ENCODE results near the gene C19orf67.

Gene C19orf67

GRCh38 chr19:14085309-14085995 is at the start of gene C19orf67:
Gene C19orf67 (minus strand): TSS chr19:14085783. CDS start chr19:14085627, 156 bp downstream.
- Mint-ChIP-seq H3K27ac (no peak within 1 kb of the TSS), H3K36me3 (ENCODE audit: low read depth) (peaks cover 42% of the 10 kb centered on the region), H3K4me1 (ENCODE audit: low read depth) (peaks cover 25% of the 10 kb centered on the region), H3K9me3 (no peaks in the 10 kb centered on the region), H3K4me3 (no peak within 1 kb of the TSS), H3K27me3 (no peaks in the 10 kb centered on the region)
- intact Hi-C loops (cut with micrococcal nuclease), result no loop called here

- H3K27ac Mint-ChIP-seq, result peak overlapping the region; percentile 88
- H3K4me1 Mint-ChIP-seq (ENCODE audit: low read depth), result peaks cover 34% of the 10 kb centered on the region
- peaks cover 10% of the 10 kb centered on the region for H3K36me3 Mint-ChIP-seq (ENCODE audit: low read depth)
- no peaks in the 10 kb centered on the region for H3K9me3 Mint-ChIP-seq
- peak overlapping the region; percentile 86 for H3K4me3 Mint-ChIP-seq
- no peaks in the 10 kb centered on the region for H3K27me3 Mint-ChIP-seq
- intact Hi-C loops (cut with micrococcal nuclease), result no loop called here
Measured at GRCh38 chr19:14135355-14135754, 49.8 kb upstream of the C19orf67 start.

GRCh38 chr19:14127929-14128509 is 42.4 kb upstream of the C19orf67 start:
- Mint-ChIP-seq H3K9me3 (no peaks in the 10 kb centered on the region), H3K27ac (peak overlapping the region; percentile 78), H3K4me1 (ENCODE audit: low read depth) (peaks cover 25% of the 10 kb centered on the region), H3K4me3 (no peak overlapping the region), H3K36me3 (ENCODE audit: low read depth) (no peaks in the 10 kb centered on the region), H3K27me3 (no peaks in the 10 kb centered on the region)
- intact Hi-C loops (cut with micrococcal nuclease), result no loop called here

- Mint-ChIP-seq H3K27ac (peak overlapping the region; percentile 78), H3K4me3 (no peak overlapping the region), H3K9me3 (no peaks in the 10 kb centered on the region), H3K27me3 (no peaks in the 10 kb centered on the region), H3K36me3 (ENCODE audit: low read depth) (no peaks in the 10 kb centered on the region), H3K4me1 (ENCODE audit: low read depth) (peaks cover 25% of the 10 kb centered on the region)
- intact Hi-C loops (cut with micrococcal nuclease), result no loop called here
Measured at GRCh38 chr19:14127176-14127575, 41.6 kb upstream of the C19orf67 start.

GRCh38 chr19:14122924-14123323 is 37.3 kb upstream of the C19orf67 start:
- H3K27ac Mint-ChIP-seq, result no peak overlapping the region
- no peaks in the 10 kb centered on the region for H3K27me3 Mint-ChIP-seq
- peaks cover 39% of the 10 kb centered on the region for H3K4me1 Mint-ChIP-seq (ENCODE audit: low read depth)
- intact Hi-C loops (cut with micrococcal nuclease), result no loop called here
- no peaks in the 10 kb centered on the region for H3K9me3 Mint-ChIP-seq
- H3K4me3 Mint-ChIP-seq, result no peak overlapping the region
- no peaks in the 10 kb centered on the region for H3K36me3 Mint-ChIP-seq (ENCODE audit: low read depth)

- H3K4me3 Mint-ChIP-seq, result no peak overlapping the region
- H3K27ac Mint-ChIP-seq, result peak overlapping the region; percentile 93
- peaks cover 16% of the 10 kb centered on the region for H3K36me3 Mint-ChIP-seq (ENCODE audit: low read depth)
- no peaks in the 10 kb centered on the region for H3K27me3 Mint-ChIP-seq
- no peaks in the 10 kb centered on the region for H3K9me3 Mint-ChIP-seq
- intact Hi-C loops (cut with micrococcal nuclease), result no loop called here
- H3K4me1 Mint-ChIP-seq (ENCODE audit: low read depth), result peaks cover 44% of the 10 kb centered on the region
Measured at GRCh38 chr19:14120497-14120780, 34.9 kb upstream of the C19orf67 start.

- Mint-ChIP-seq H3K27me3 (no peaks in the 10 kb centered on the region), H3K4me1 (ENCODE audit: low read depth) (peaks cover 46% of the 10 kb centered on the region), H3K9me3 (no peaks in the 10 kb centered on the region), H3K36me3 (ENCODE audit: low read depth) (peaks cover 16% of the 10 kb centered on the region), H3K4me3 (no peak overlapping the region), H3K27ac (peak overlapping the region; percentile 93)
- intact Hi-C loops (cut with micrococcal nuclease), result loop anchor here (5.0 kb wide), 1 partner anchor 38 kb away; no protein-coding TSS in a partner anchor
Measured at GRCh38 chr19:14119644-14120496, 34.3 kb upstream of the C19orf67 start.

GRCh38 chr19:14119146-14119545 is 33.6 kb upstream of the C19orf67 start:
- intact Hi-C loops (cut with micrococcal nuclease), result loop anchor here (5.0 kb wide), 1 partner anchor 37 kb away; no protein-coding TSS in a partner anchor
- H3K27me3 Mint-ChIP-seq, result no peaks in the 10 kb centered on the region
- peaks cover 16% of the 10 kb centered on the region for H3K36me3 Mint-ChIP-seq (ENCODE audit: low read depth)
- H3K27ac Mint-ChIP-seq, result peak overlapping the region; percentile 93
- no peaks in the 10 kb centered on the region for H3K9me3 Mint-ChIP-seq
- H3K4me3 Mint-ChIP-seq, result peak overlapping the region; percentile 75
- peaks cover 54% of the 10 kb centered on the region for H3K4me1 Mint-ChIP-seq (ENCODE audit: low read depth)

GRCh38 chr19:14118165-14119051 is 32.8 kb upstream of the C19orf67 start:
- Mint-ChIP-seq H3K27ac (peak overlapping the region; percentile 93), H3K36me3 (ENCODE audit: low read depth) (peaks cover 16% of the 10 kb centered on the region), H3K27me3 (no peaks in the 10 kb centered on the region), H3K4me3 (peak overlapping the region; percentile 75), H3K9me3 (no peaks in the 10 kb centered on the region), H3K4me1 (ENCODE audit: low read depth) (peaks cover 61% of the 10 kb centered on the region)
- intact Hi-C loops (cut with micrococcal nuclease), result loop anchor here (1.0 to 5.0 kb wide), 2 partner anchors 19 to 36 kb away; no protein-coding TSS in a partner anchor

- H3K27ac Mint-ChIP-seq, result peak within 1 kb of the TSS; percentile 93
- H3K27me3 Mint-ChIP-seq, result no peaks in the 10 kb centered on the region
- H3K9me3 Mint-ChIP-seq, result no peaks in the 10 kb centered on the region
- intact Hi-C loops (cut with micrococcal nuclease), result loop anchor here (1.0 to 5.0 kb wide), 3 partner anchors 20 to 35 kb away; partner anchors contain the start of gene SAMD1
- H3K36me3 Mint-ChIP-seq (ENCODE audit: low read depth), result peaks cover 16% of the 10 kb centered on the region
- peaks cover 68% of the 10 kb centered on the region for H3K4me1 Mint-ChIP-seq (ENCODE audit: low read depth)
- peak within 1 kb of the TSS; percentile 92 for H3K4me3 Mint-ChIP-seq
Measured at GRCh38 chr19:14117668-14118164, 32.1 kb upstream of the C19orf67 start, which contains the start of gene PRKACA. Gene PRKACA (minus strand): TSS chr19:14117762. CDS start chr19:14117547, 215 bp downstream.

GRCh38 chr19:14116918-14117578 is 31.5 kb upstream of the C19orf67 start:
- Mint-ChIP-seq H3K4me1 (ENCODE audit: low read depth) (peaks cover 74% of the 10 kb centered on the region), H3K27ac (peak overlapping the region; percentile 93), H3K36me3 (ENCODE audit: low read depth) (peaks cover 16% of the 10 kb centered on the region), H3K4me3 (peak overlapping the region; percentile 92), H3K9me3 (no peaks in the 10 kb centered on the region), H3K27me3 (no peaks in the 10 kb centered on the region)
- intact Hi-C loops (cut with micrococcal nuclease), result loop anchor here (2.0 to 5.0 kb wide), 2 partner anchors 26 to 35 kb away; partner anchors contain the start of gene SAMD1

- Mint-ChIP-seq H3K27me3 (no peaks in the 10 kb centered on the region), H3K4me1 (ENCODE audit: low read depth) (peaks cover 80% of the 10 kb centered on the region), H3K4me3 (peak overlapping the region; percentile 92), H3K9me3 (no peaks in the 10 kb centered on the region), H3K36me3 (ENCODE audit: low read depth) (peaks cover 21% of the 10 kb centered on the region), H3K27ac (peak overlapping the region; percentile 93)
- intact Hi-C loops (cut with micrococcal nuclease), result loop anchor here (2.0 to 5.0 kb wide), 2 partner anchors 26 to 34 kb away; partner anchors contain the start of gene SAMD1
Measured at GRCh38 chr19:14116525-14116917, 30.9 kb upstream of the C19orf67 start.

All from dendritic cell treated with granulocyte-macrophage colony-stimulating factor and Interleukin-4, amounts not matched to agents 40 ng/mL and 50 ng/mL, for 4 days (primary cell).